22Rv1 (cell line): ENCODE data around the gene PML.

Experiments
- CTCF ChIP-seq: fragments of 450-650 bp; IDR thresholded peaks from 2 replicates; pipeline ENCODE4 v1.5.1; 2017; ENCODE audit warnings: mild to moderate bottlenecking
- ZFX ChIP-seq: fragments of 450-650 bp; IDR thresholded peaks from 2 replicates; pipeline ENCODE4 v1.6.1; 2017; ENCODE audit warnings: antibody characterized with exemption, borderline replicate concordance

GRCh38 chr15:74024687-74025086 is 30.2 kb downstream of the PML start:
- no peak for TF ChIP-seq CTCF
- TF ChIP-seq ZFX, result no peak
